Kidney (tissue), 14 donors: ENCODE measurements around the gene LSM8. TPM values are rescaled to one million over a fixed set of nuclear protein-coding genes. Genes with fewer than 3 reads are reported as not detected.
"Not testable (repeated sequence)": the region's sequence is repeated elsewhere in the genome, so short reads cannot be mapped to it uniquely, and the experiment has no call there.

ENCODE experiments used
- DNase-seq, 5 donors: peaks; one replicate each; pipeline ENCODE4 v3.0.0-alpha.2; 2013 to 2020
- FAIRE-seq: peaks from 2 replicates; lab custom pipeline; 2012; peaks lifted over from hg19 to GRCh38; lab: Jason Lieb, UNC
- H3K27ac ChIP-seq, 2 donors: one replicate each; pipeline ENCODE4 v1.7.0; 2013; ENCODE audit warnings: low read depth in 2 of 2, low read length in 2 of 2, inconsistent platforms in 1 of 2
- H3K27me3 ChIP-seq: one replicate; pipeline ENCODE4 v1.7.1; 2013; ENCODE audit warnings: low read length, inconsistent platforms; ENCODE audit not compliant: control insufficient read depth, insufficient read depth
- H3K36me3 ChIP-seq, 3 donors: one replicate each; pipeline versions ENCODE4 v1.7.0 to v1.7.1; 2013; ENCODE audit warnings: low read length in 3 of 3, control low read depth in 1 of 3, inconsistent platforms in 1 of 3; ENCODE audit not compliant: insufficient read depth in 3 of 3, control insufficient read depth in 2 of 3
- H3K4me1 ChIP-seq, 3 donors: one replicate each; pipeline versions ENCODE4 v1.7.0 to v1.7.1; 2013; ENCODE audit warnings: low read length in 3 of 3, inconsistent platforms in 1 of 3, low read depth in 1 of 3; ENCODE audit not compliant: control insufficient read depth in 2 of 3, insufficient read depth in 2 of 3
- H3K4me3 ChIP-seq, 3 donors: one replicate each; pipeline versions ENCODE4 v1.7.0 to v1.8.1; 2013; ENCODE audit warnings: low read length in 3 of 3, control low read depth in 1 of 3, inconsistent platforms in 1 of 3
- H3K9ac ChIP-seq, 3 donors: one replicate each; pipeline versions ENCODE4 v1.7.0 to v1.7.1; 2013; ENCODE audit warnings: low read length in 3 of 3, control low read depth in 1 of 3, inconsistent platforms in 1 of 3
- H3K9me3 ChIP-seq, 3 donors: one replicate each; pipeline versions ENCODE4 v1.7.0 to v1.7.1; 2013; ENCODE audit warnings: low read length in 3 of 3, control low read depth in 1 of 3, inconsistent platforms in 1 of 3; ENCODE audit not compliant: control insufficient read depth in 2 of 3, insufficient read depth in 1 of 3
- intact Hi-C: fragments of 100-400 bp; cut with DNase I; formaldehyde crosslinking; loops from one replicate; pipeline ENCODE4 v1.11.1; 2022
- polyA plus RNA-seq: library from polyadenylated mRNA; stranded (reverse); fragments of 350-450 nt; fragmentation: Illumina TruSeq; extraction: RNeasy Lipid Tissue Mini Kit (QIAGEN cat#74804); gene quantifications from one replicate; pipeline ENCODE4 v1.2.3, GENCODE V29; 2014; ENCODE audit warnings: low read depth, low replicate concordance; ENCODE audit not compliant: insufficient read depth
- total RNA-seq: library from RNA; stranded (reverse); fragmentation: NEBNext Ultra II Directional; extraction: Animal tissue kit (Norgen Biotek cat#: 25700); gene quantifications from one replicate; pipeline ENCODE4 v1.2.1, GENCODE V29; 2021
- TF ChIP-seq, protein P1 (sequence below): IDR thresholded peaks from 3 replicates; pipeline ENCODE4 v1.5.1; 2012; ENCODE audit warnings: mild to moderate bottlenecking, moderate library complexity, borderline replicate concordance; ENCODE audit not compliant: insufficient read depth; ENCODE audit errors: extremely low read depth
- donor health status: control.
- donor health status: control.
- donor health status: control.
- donor health status: control.
- donor health status: control.
- donor health status: DM: yes; HTN: yes; CAD: no.
- donor health status: Normal renal cell carcinoma (clear cell type).

LSM8 gene
- total and polyA plus RNA-seq, 2 donors from 2014 or later = 27.4 to 28.2 TPM

DNA sequence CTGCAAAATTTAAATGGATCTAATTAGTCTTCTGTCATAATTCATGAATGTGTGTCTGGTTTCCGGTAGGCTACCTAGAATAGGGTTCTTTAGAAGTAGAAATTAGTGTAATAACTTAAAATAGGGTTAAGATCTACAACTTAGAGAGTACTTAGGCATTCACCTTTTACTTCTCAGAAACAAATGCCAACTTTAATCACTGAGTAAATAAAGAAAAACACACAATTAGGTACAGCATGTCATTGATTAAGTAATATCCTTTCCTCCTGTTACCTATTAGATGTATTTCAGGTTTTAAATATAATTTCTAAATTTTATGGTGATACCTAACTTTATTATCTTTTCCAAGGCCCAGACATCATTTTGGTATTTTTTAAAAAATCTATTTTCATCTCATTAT lies 49.8 kb downstream of the LSM8 start:
- intact Hi-C loops = no loop called here
- H3K36me3 ChIP-seq = no peaks in the 10 kb centered on the region
- no peaks in the 10 kb centered on the region for H3K27me3 ChIP-seq
- H3K27ac ChIP-seq = no peak overlapping the region
- no peaks in the 10 kb centered on the region for H3K9me3 ChIP-seq
- DNase-seq = no peak
- no peaks in the 10 kb centered on the region for H3K4me1 ChIP-seq
- TF ChIP-seq, protein P1, sequence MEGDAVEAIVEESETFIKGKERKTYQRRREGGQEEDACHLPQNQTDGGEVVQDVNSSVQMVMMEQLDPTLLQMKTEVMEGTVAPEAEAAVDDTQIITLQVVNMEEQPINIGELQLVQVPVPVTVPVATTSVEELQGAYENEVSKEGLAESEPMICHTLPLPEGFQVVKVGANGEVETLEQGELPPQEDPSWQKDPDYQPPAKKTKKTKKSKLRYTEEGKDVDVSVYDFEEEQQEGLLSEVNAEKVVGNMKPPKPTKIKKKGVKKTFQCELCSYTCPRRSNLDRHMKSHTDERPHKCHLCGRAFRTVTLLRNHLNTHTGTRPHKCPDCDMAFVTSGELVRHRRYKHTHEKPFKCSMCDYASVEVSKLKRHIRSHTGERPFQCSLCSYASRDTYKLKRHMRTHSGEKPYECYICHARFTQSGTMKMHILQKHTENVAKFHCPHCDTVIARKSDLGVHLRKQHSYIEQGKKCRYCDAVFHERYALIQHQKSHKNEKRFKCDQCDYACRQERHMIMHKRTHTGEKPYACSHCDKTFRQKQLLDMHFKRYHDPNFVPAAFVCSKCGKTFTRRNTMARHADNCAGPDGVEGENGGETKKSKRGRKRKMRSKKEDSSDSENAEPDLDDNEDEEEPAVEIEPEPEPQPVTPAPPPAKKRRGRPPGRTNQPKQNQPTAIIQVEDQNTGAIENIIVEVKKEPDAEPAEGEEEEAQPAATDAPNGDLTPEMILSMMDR = no peak
- H3K9ac ChIP-seq = no peak overlapping the region
- H3K4me3 ChIP-seq = no peak overlapping the region
- FAIRE-seq = no peak

DNA sequence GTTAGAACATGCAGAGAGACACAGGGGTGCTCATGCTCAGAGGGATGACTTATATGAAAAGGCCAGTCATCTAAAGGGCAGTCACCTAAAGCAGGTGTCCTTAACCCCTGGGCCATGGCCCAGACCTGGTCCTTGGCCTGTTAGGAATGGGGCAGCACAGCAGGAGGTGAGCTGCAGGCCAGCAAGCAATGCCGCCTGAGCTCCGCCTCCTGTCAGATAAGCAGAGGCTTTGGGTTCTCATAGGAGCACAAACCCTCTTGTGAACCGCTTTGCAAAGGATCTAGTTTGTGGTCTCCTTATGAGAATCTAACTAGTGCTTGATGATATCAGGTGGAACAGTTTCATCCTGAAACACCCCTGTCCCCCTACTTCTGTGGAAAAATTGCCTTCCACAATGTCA lies 55.0 kb downstream of the LSM8 start:
- no peak for DNase-seq
- no peaks in the 10 kb centered on the region for H3K4me1 ChIP-seq
- H3K27ac ChIP-seq = no peak overlapping the region
- no peaks in the 10 kb centered on the region for H3K27me3 ChIP-seq
- no peak for FAIRE-seq
- TF ChIP-seq, protein P1 = no peak
- H3K36me3 ChIP-seq = no peaks in the 10 kb centered on the region
- no peak overlapping the region for H3K4me3 ChIP-seq
- intact Hi-C loops = no loop called here
- H3K9ac ChIP-seq = no peak overlapping the region
- no peaks in the 10 kb centered on the region for H3K9me3 ChIP-seq

DNA sequence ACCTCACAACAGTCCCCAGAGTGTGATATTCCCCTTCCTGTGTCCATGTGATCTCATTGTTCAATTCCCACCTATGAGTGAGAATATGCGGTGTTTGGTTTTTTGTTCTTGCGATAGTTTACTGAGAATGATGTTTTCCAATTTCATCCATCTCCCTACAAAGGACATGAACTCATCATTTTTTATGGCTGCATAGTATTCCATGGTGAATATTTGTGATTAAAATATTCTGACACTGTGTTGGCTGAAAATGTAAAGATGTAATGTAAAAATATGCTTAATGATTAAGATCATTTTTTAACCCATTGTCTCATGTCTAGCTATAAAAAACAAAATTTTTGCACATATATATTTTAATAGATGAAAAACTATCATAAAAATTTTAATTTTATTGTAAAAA lies 56.4 kb downstream of the LSM8 start:
- intact Hi-C loops, DNase-seq, H3K9ac ChIP-seq, H3K4me3 ChIP-seq, H3K9me3 ChIP-seq, H3K27me3 ChIP-seq, H3K4me1 ChIP-seq, H3K36me3 ChIP-seq, H3K27ac ChIP-seq: not testable (repeated sequence)
- FAIRE-seq = peak; percentile 3

Other genes with a start within 250 kb of the LSM8 start
- 3.0 TPM for gene ANKRD7, start 40.5 kb downstream of the LSM8 start, total RNA-seq
- 1.3 TPM for gene ANKRD7, start 40.5 kb downstream of the LSM8 start, polyA plus RNA-seq